ENCODE results near the gene PP2D1. TPM values are rescaled to one million over a fixed set of nuclear protein-coding genes. Genes with fewer than 3 reads are reported as not detected.

Gene PP2D1
- total RNA-seq, 1 experiment from 2014 or later = not detected

DNA sequence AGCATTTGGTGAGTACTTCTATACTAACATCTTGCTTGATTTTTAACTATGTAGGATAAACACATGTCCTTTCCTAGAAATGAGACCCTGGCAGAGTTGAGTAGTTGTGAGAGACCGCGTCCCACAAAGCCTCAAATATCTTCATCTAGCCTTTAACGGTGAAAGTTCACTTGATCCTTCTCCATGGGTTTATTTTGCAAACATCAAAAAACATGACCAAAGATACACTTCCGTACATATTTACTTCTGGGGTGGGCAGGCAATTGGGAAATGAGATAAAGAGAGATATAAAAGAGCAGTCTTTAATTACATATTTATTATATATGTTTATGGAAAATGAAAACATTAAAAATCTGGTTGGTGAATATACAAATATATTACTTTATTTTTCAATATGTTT lies 23.0 kb upstream of the PP2D1 start:
- CTCF ChIA-PET = no interaction called here
- peaks cover 0 to 9% of the 10 kb centered on the region in 2 experiments; a peak in 2 of 4 replicates for H3K4me1 ChIP-seq (ENCODE audit: control insufficient read depth in 1 of 2, insufficient read depth in 2 of 2, low read length in 2 of 2)
- intact Hi-C loops (cut with micrococcal nuclease) = no loop called here

More for the DNA sequence above, 23.0 kb upstream of the PP2D1 start:
- Histone ChIP-seq H3K27me3 (ENCODE audit: insufficient read depth, low read length) (no peaks in the 10 kb centered on the region), H3K9me3 (ENCODE audit: control insufficient read depth in 1 of 2, insufficient read depth in 1 of 2, low read depth in 1 of 2, low read length in 2 of 2) (no peaks in the 10 kb centered on the region), H4K20me1 (ENCODE audit: insufficient read depth) (no peaks in the 10 kb centered on the region), H3K9me2 (ENCODE audit: insufficient read depth) (no peaks in the 10 kb centered on the region), H3K4me2 (ENCODE audit: low read length) (no peak overlapping the region), H3K36me3 (ENCODE audit: control insufficient read depth in 1 of 2, insufficient read depth in 2 of 2, low read length in 2 of 2) (no peaks in the 10 kb centered on the region), H3K27ac (ENCODE audit: low read depth, low read length) (no peak overlapping the region), H2AFZ (ENCODE audit: low read depth, low read length, poor library complexity, severe bottlenecking) (no peak overlapping the region), H3K9ac (ENCODE audit: low read length) (no peak overlapping the region), H3K4me3 (replicated peaks in 1 of 2; ENCODE audit: low read depth in 1 of 2, low read length in 2 of 2) (no peak overlapping the region), H3K79me2 (ENCODE audit: insufficient read depth, low read length) (no peaks in the 10 kb centered on the region)
- BruUV-seq (replicated peaks) = no TSS peak
- TF ChIP-seq POLR2A (IDR thresholded peaks at IDR 0.05; ENCODE audit: borderline replicate concordance, extremely low read depth, insufficient read depth, insufficient read length) = no peak
- no peak for TF ChIP-seq ZFX (IDR thresholded peaks at IDR 0.05)
- no peak for TF ChIP-seq MAX (IDR thresholded peaks at IDR 0.05)
- TF ChIP-seq, protein P1, sequence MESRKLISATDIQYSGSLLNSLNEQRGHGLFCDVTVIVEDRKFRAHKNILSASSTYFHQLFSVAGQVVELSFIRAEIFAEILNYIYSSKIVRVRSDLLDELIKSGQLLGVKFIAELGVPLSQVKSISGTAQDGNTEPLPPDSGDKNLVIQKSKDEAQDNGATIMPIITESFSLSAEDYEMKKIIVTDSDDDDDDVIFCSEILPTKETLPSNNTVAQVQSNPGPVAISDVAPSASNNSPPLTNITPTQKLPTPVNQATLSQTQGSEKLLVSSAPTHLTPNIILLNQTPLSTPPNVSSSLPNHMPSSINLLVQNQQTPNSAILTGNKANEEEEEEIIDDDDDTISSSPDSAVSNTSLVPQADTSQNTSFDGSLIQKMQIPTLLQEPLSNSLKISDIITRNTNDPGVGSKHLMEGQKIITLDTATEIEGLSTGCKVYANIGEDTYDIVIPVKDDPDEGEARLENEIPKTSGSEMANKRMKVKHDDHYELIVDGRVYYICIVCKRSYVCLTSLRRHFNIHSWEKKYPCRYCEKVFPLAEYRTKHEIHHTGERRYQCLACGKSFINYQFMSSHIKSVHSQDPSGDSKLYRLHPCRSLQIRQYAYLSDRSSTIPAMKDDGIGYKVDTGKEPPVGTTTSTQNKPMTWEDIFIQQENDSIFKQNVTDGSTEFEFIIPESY (IDR thresholded peaks at IDR 0.05; ENCODE audit: extremely low read depth, insufficient replicate concordance, low read length) = no peak
- TF ChIP-seq CBX3 (IDR thresholded peaks at IDR 0.05; ENCODE audit: low read depth) = no peak
- no peak for TF ChIP-seq RAD21 (IDR thresholded peaks at IDR 0.05; ENCODE audit: low read depth)
- no peak for TF ChIP-seq SIN3A (IDR thresholded peaks at IDR 0.05; ENCODE audit: low read depth)
- no peak for TF ChIP-seq JUND (IDR thresholded peaks at IDR 0.05)
- no peak for TF ChIP-seq SP1 (IDR thresholded peaks at IDR 0.05; ENCODE audit: low read depth)
- TF ChIP-seq, protein P2, sequence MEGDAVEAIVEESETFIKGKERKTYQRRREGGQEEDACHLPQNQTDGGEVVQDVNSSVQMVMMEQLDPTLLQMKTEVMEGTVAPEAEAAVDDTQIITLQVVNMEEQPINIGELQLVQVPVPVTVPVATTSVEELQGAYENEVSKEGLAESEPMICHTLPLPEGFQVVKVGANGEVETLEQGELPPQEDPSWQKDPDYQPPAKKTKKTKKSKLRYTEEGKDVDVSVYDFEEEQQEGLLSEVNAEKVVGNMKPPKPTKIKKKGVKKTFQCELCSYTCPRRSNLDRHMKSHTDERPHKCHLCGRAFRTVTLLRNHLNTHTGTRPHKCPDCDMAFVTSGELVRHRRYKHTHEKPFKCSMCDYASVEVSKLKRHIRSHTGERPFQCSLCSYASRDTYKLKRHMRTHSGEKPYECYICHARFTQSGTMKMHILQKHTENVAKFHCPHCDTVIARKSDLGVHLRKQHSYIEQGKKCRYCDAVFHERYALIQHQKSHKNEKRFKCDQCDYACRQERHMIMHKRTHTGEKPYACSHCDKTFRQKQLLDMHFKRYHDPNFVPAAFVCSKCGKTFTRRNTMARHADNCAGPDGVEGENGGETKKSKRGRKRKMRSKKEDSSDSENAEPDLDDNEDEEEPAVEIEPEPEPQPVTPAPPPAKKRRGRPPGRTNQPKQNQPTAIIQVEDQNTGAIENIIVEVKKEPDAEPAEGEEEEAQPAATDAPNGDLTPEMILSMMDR (IDR thresholded peaks at IDR 0.05 in 2 of 3, conservative IDR thresholded peaks at IDR 0.05 in 1 of 3; ENCODE audit: borderline replicate concordance in 1 of 3, insufficient read depth in 1 of 3, low read depth in 2 of 3, low read length in 2 of 3) = no peak
- no peak for TF ChIP-seq EGR1 (IDR thresholded peaks at IDR 0.05; ENCODE audit: low read depth)
- no peak for TF ChIP-seq EZH2phosphoT487 (IDR thresholded peaks at IDR 0.05; ENCODE audit: borderline replicate concordance)
- TF ChIP-seq, protein P3, sequence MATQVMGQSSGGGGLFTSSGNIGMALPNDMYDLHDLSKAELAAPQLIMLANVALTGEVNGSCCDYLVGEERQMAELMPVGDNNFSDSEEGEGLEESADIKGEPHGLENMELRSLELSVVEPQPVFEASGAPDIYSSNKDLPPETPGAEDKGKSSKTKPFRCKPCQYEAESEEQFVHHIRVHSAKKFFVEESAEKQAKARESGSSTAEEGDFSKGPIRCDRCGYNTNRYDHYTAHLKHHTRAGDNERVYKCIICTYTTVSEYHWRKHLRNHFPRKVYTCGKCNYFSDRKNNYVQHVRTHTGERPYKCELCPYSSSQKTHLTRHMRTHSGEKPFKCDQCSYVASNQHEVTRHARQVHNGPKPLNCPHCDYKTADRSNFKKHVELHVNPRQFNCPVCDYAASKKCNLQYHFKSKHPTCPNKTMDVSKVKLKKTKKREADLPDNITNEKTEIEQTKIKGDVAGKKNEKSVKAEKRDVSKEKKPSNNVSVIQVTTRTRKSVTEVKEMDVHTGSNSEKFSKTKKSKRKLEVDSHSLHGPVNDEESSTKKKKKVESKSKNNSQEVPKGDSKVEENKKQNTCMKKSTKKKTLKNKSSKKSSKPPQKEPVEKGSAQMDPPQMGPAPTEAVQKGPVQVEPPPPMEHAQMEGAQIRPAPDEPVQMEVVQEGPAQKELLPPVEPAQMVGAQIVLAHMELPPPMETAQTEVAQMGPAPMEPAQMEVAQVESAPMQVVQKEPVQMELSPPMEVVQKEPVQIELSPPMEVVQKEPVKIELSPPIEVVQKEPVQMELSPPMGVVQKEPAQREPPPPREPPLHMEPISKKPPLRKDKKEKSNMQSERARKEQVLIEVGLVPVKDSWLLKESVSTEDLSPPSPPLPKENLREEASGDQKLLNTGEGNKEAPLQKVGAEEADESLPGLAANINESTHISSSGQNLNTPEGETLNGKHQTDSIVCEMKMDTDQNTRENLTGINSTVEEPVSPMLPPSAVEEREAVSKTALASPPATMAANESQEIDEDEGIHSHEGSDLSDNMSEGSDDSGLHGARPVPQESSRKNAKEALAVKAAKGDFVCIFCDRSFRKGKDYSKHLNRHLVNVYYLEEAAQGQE (IDR thresholded peaks at IDR 0.05; ENCODE audit: low read depth) = no peak
- no peak for TF ChIP-seq POLR2AphosphoS5 (IDR thresholded peaks at IDR 0.05; ENCODE audit: low read depth, low read length)
- no peak for TF ChIP-seq TCF7L2 (IDR thresholded peaks at IDR 0.05; ENCODE audit: borderline replicate concordance, extremely low read depth, insufficient read depth, insufficient read length)
- RAD21 ChIA-PET (ENCODE audit: low non-redundant PET in 1 of 2, low total read pairs in 2 of 2, uncharacterized antibody in 2 of 2, unreplicated experiment in 2 of 2) = no interaction called here
- POLR2A ChIA-PET = no interaction called here
- DNase-seq (ENCODE audit: low read depth, low spot score) (no peak), ATAC-seq (no peak)
